ENCODE measurements around the gene EIF5A. TPM values are rescaled to one million over a fixed set of nuclear protein-coding genes. Genes with fewer than 3 reads are reported as not detected.
A peak's percentile ranks its signal among the peaks of the same experiment; 100 is the strongest.

EIF5A gene
- total and polyA plus RNA-seq, 7 donors, result 104 to 603 (median 156) TPM

GRCh38 chr17:7295230-7296180, 11.9 kb upstream of the EIF5A start:
- Histone ChIP-seq H3K9me3 (no peaks in the 10 kb centered on the region), H3K27me3 (peaks cover 11 to 38% (median 18%) of the 10 kb centered on the region in 3 donors), H3K4me1 (peaks cover 0 to 64% (median 59%) of the 10 kb centered on the region in 4 donors), H3K36me3 (no peaks in the 10 kb centered on the region), H3K4me3 (peak overlapping the region in 2 of 4 donors; percentile 14 to 25), H3K27ac (peak overlapping the region; percentile 76 to 83 (median 79))
- WGBS, 2 donors, result 52% methylated on average over 42 of the region's 42 CpGs
- no peak for DNase-seq
- intact Hi-C loops (cut with DNase I), result loop anchor here (1.0 to 2.0 kb wide), 2 partner anchors 15 to 45 kb away; partner anchors contain the start of gene CTDNEP1
- TF ChIP-seq CTCF (IDR thresholded peaks at IDR 0.05), result no peak
- TF ChIP-seq POLR2AphosphoS5 (IDR thresholded peaks at IDR 0.05), result no peak
- no peak for TF ChIP-seq POLR2A (IDR thresholded peaks at IDR 0.05)
- no peak for TF ChIP-seq EP300 (IDR thresholded peaks at IDR 0.05)

GRCh38 chr17:7296189-7296861, 11.1 kb upstream of the EIF5A start:
- peak overlapping the region; percentile 76 to 83 (median 79) for H3K27ac ChIP-seq
- H3K4me1 ChIP-seq, result peaks cover 0 to 55% (median 54%) of the 10 kb centered on the region in 4 donors
- intact Hi-C loops (cut with DNase I), result loop anchor here (1.0 to 2.0 kb wide), 2 partner anchors 16 to 46 kb away; partner anchors contain the start of gene CTDNEP1
- no peaks in the 10 kb centered on the region for H3K9me3 ChIP-seq
- peaks cover 11 to 37% (median 18%) of the 10 kb centered on the region in 3 donors for H3K27me3 ChIP-seq
- TF ChIP-seq POLR2A (IDR thresholded peaks at IDR 0.05) (no peak), EP300 (IDR thresholded peaks at IDR 0.05) (peak in 2 of 4 donors; percentile 78 to 92), POLR2AphosphoS5 (IDR thresholded peaks at IDR 0.05) (peak; percentile 42 to 87 (median 59)), CTCF (IDR thresholded peaks at IDR 0.05) (peak; percentile 93 to 96 (median 94))
- peak; percentile 94 for DNase-seq
- peak overlapping the region in 2 of 4 donors; percentile 14 to 25 for H3K4me3 ChIP-seq
- H3K36me3 ChIP-seq, result no peaks in the 10 kb centered on the region
- 5 to 6% methylated on average over 51 of the region's 51 CpGs for whole genome bisulfite sequencing, 2 donors

GRCh38 chr17:7304179-7304578, 3.2 kb upstream of the EIF5A start:
- Histone ChIP-seq H3K36me3 (no peaks in the 10 kb centered on the region), H3K9me3 (no peaks in the 10 kb centered on the region), H3K4me3 (no peak overlapping the region), H3K27me3 (no peaks in the 10 kb centered on the region), H3K27ac (no peak overlapping the region), H3K4me1 (peaks cover 0 to 18% (median 9%) of the 10 kb centered on the region in 4 donors)
- DNase-seq, result no peak
- intact Hi-C loops (cut with DNase I), result loop anchor here (5.0 kb wide), 1 partner anchor 42 kb away; the partner anchor contains the start of gene CLDN7
- no peak for TF ChIP-seq POLR2AphosphoS5 (IDR thresholded peaks at IDR 0.05)
- no peak for TF ChIP-seq CTCF (IDR thresholded peaks at IDR 0.05)
- TF ChIP-seq EP300 (IDR thresholded peaks at IDR 0.05), result no peak
- TF ChIP-seq POLR2A (IDR thresholded peaks at IDR 0.05), result no peak
- WGBS, 2 donors, result 97% methylated on average over 7 of the region's 7 CpGs

- intact Hi-C loops (cut with DNase I), result loop anchor here (1.0 to 5.0 kb wide), 4 partner anchors 21 to 264 kb away; partner anchors contain the start of genes GABARAP, NEURL4, POLR2A and SLC35G6
- TF ChIP-seq EP300 (IDR thresholded peaks at IDR 0.05) (no peak), POLR2AphosphoS5 (IDR thresholded peaks at IDR 0.05) (no peak), POLR2A (IDR thresholded peaks at IDR 0.05) (no peak), CTCF (IDR thresholded peaks at IDR 0.05) (no peak)
- Histone ChIP-seq H3K36me3 (peaks cover 28 to 36% (median 30%) of the 10 kb centered on the region in 4 donors), H3K9me3 (no peaks in the 10 kb centered on the region), H3K4me1 (peaks cover 0 to 40% (median 31%) of the 10 kb centered on the region in 4 donors), H3K27ac (peak overlapping the region; percentile 99 to 100 (median 100)), H3K27me3 (no peaks in the 10 kb centered on the region), H3K4me3 (peak overlapping the region; percentile 66 to 100 (median 96))
- 1% methylated on average over 104 of the region's 104 CpGs for WGBS, 2 donors
- no peak for DNase-seq
Observed at GRCh38 chr17:7307686-7308624, 527 bp downstream of the EIF5A start.
